ENCODE results near the gene SCAI. TPM values are rescaled to one million over a fixed set of nuclear protein-coding genes. Genes with fewer than 3 reads are reported as not detected.

Gene SCAI
- polyA plus RNA-seq, 2 of the 4 experiments (the other 2 are of a cell fraction), result 2.1 to 5.0 TPM

DNA sequence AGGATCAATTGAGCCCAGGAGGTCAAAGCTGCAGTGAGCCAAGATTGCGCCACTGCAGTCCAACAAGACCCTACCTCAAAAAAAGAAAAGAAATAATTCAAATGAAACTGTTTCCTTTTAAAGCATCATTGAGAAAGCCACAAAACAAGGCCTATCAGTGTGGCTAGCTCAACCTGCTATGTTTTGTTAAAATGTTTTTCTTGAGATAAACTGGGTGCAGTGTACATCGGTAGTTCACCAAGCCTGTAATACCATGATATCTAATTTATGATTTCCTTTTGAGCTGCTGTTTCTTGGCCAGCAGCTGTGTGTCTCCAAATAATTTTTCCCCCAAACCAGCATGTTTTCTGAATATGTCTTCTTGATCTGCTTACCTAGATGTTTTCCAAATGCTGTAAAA lies 105.2 kb downstream of the SCAI start (continued):
- TF ChIP-seq, protein P1, sequence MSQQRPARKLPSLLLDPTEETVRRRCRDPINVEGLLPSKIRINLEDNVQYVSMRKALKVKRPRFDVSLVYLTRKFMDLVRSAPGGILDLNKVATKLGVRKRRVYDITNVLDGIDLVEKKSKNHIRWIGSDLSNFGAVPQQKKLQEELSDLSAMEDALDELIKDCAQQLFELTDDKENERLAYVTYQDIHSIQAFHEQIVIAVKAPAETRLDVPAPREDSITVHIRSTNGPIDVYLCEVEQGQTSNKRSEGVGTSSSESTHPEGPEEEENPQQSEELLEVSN (IDR thresholded peaks at IDR 0.05; ENCODE audit: borderline replicate concordance, low read depth), result no peak
- no peak for TF ChIP-seq HOXB5 (CRISPR knock-in tag; IDR thresholded peaks at IDR 0.05)
- no peak for TF ChIP-seq CEBPB (IDR thresholded peaks at IDR 0.05)
- TF ChIP-seq MAZ (IDR thresholded peaks at IDR 0.05; ENCODE audit: borderline replicate concordance, low read depth, low read length), result no peak
- TF ChIP-seq, protein P2, sequence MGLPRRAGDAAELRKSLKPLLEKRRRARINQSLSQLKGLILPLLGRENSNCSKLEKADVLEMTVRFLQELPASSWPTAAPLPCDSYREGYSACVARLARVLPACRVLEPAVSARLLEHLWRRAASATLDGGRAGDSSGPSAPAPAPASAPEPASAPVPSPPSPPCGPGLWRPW (IDR thresholded peaks at IDR 0.05), result no peak
- no peak for TF ChIP-seq SMC3 (IDR thresholded peaks at IDR 0.05)
- TF ChIP-seq ZFP36 (IDR thresholded peaks at IDR 0.05; ENCODE audit: borderline replicate concordance, partially characterized antibody), result no peak
- TF ChIP-seq, protein P3, sequence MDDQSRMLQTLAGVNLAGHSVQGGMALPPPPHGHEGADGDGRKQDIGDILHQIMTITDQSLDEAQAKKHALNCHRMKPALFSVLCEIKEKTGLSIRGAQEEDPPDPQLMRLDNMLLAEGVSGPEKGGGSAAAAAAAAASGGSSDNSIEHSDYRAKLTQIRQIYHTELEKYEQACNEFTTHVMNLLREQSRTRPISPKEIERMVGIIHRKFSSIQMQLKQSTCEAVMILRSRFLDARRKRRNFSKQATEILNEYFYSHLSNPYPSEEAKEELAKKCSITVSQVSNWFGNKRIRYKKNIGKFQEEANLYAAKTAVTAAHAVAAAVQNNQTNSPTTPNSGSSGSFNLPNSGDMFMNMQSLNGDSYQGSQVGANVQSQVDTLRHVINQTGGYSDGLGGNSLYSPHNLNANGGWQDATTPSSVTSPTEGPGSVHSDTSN (IDR thresholded peaks at IDR 0.05), result no peak

DNA sequence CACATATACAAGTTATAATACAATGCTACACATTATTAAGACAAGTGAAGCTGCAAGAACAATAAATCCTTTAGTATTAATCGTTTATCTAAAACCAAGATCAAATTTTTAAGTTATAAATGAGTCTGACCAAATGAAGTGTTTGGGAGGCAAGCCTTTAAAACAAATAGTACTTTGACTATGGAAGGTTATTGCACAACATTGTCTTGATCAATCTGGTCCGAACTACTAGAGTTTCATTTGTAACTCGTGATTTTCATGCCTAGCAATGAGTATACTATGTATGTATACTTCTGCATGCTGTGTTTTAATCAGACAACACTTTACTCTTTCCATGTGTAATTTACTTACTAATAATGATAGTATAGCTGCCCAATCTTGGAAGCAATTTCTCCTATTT lies 115.3 kb downstream of the SCAI start:
- TF ChIP-seq HOXA7 (CRISPR knock-in tag; IDR thresholded peaks at IDR 0.05), result no peak
- TF ChIP-seq, protein P4, sequence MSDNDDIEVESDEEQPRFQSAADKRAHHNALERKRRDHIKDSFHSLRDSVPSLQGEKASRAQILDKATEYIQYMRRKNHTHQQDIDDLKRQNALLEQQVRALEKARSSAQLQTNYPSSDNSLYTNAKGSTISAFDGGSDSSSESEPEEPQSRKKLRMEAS (IDR thresholded peaks at IDR 0.05), result no peak
- no peak for TF ChIP-seq TFCP2L1 (CRISPR knock-in tag; IDR thresholded peaks at IDR 0.05)
- no peak for TF ChIP-seq HDAC2 (IDR thresholded peaks at IDR 0.05)
- ChIA-PET POLR2A (no interaction called here), CTCF (no interaction called here)
- no peak overlapping the region for H3K27ac ChIP-seq
- H3K4me2 ChIP-seq, result no peak overlapping the region
- no peak for ATAC-seq
- no peaks in the 10 kb centered on the region for H3K4me1 ChIP-seq
- no peak for FAIRE-seq
- no peak overlapping the region for H3K4me3 ChIP-seq
- 72% methylated on average over 3 of the region's 3 CpGs for WGBS (ENCODE audit: missing lambda C conversion rate)
- DNase-seq (ENCODE audit: low read depth in 1 of 2, low spot score in 1 of 2), result no peak
- no peaks in the 10 kb centered on the region for H3K9me3 ChIP-seq

DNA sequence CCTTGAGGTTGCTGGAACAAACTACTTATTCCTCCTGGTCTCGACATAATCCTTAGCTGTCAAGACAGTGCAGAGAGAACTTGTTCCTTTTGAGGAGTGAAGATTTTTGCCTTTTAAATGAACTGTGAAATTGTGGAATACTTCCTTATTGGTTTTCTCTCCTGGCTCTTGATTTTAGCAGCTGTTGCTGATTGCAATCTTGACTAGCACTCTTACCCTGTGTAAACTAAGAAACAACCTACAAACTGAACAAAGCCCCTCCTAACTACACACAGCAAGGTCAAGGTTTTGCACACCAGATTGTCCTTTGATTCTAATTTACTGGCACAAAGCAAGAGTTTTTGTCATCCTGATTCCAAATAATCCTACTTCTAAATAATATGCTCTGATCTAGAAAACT lies 118.4 kb downstream of the SCAI start:
- Histone ChIP-seq H3K4me1 (no peaks in the 10 kb centered on the region), H3K27ac (no peak overlapping the region), H3K9me3 (no peaks in the 10 kb centered on the region), H3K4me3 (no peak overlapping the region), H3K4me2 (no peak overlapping the region)
- TF ChIP-seq ZFP36 (IDR thresholded peaks at IDR 0.05; ENCODE audit: borderline replicate concordance, partially characterized antibody) (no peak), BHLHE40 (IDR thresholded peaks at IDR 0.05; ENCODE audit: low read depth, low read length) (no peak), JUN (IDR thresholded peaks at IDR 0.05) (no peak), NR3C1 (IDR thresholded peaks at IDR 0.05) (no peak), POLR2AphosphoS2 (conservative IDR thresholded peaks at IDR 0.05; ENCODE audit: low read length) (no peak), CHD4 (IDR thresholded peaks at IDR 0.05; ENCODE audit: borderline replicate concordance) (no peak), ZNF302 (CRISPR knock-in tag; IDR thresholded peaks at IDR 0.05) (no peak), FOSL2 (IDR thresholded peaks at IDR 0.05) (no peak), FOSL2 (CRISPR knock-in tag; IDR thresholded peaks at IDR 0.05) (no peak), KDM5A (IDR thresholded peaks at IDR 0.05) (no peak), ESRRA (IDR thresholded peaks at IDR 0.05; ENCODE audit: borderline replicate concordance, low read length) (no peak), HDAC2 (IDR thresholded peaks at IDR 0.05) (no peak), ZSCAN20 (CRISPR knock-in tag; IDR thresholded peaks at IDR 0.05) (no peak)
- TF ChIP-seq, protein P5, sequence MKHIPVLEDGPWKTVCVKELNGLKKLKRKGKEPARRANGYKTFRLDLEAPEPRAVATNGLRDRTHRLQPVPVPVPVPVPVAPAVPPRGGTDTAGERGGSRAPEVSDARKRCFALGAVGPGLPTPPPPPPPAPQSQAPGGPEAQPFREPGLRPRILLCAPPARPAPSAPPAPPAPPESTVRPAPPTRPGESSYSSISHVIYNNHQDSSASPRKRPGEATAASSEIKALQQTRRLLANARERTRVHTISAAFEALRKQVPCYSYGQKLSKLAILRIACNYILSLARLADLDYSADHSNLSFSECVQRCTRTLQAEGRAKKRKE (CRISPR knock-in tag; IDR thresholded peaks at IDR 0.05; ENCODE audit: low read depth), result no peak
- FAIRE-seq, result no peak
- ChIA-PET CTCF (interaction anchor here (1.7 kb wide), 1 partner anchor 10 kb away, joined by 3 read pairs; no protein-coding TSS in a partner anchor), POLR2A (no interaction called here)
- WGBS (ENCODE audit: missing lambda C conversion rate), result 93% methylated on average over 1 of the region's 1 CpG
- ATAC-seq, result no peak
- DNase-seq (ENCODE audit: low read depth in 1 of 2, low spot score in 1 of 2), result no peak
